Tracheal epithelial cell (primary cell): ENCODE results near the gene ICE2. TPM values are rescaled to one million over a fixed set of nuclear protein-coding genes. Genes with fewer than 3 reads are reported as not detected.

Experiments
- total RNA-seq: library from RNA; depleted of rRNA; stranded (reverse); fragments of >200 nt; gene quantifications from 2 replicates; pipeline ENCODE4 v1.2.1, GENCODE V29; 2014

ICE2 gene
- total RNA-seq, result 11.1 and 23.0 TPM in 2 replicates

GRCh38 chr15:60478566-60479360 is at the start of gene ICE2:
Gene ICE2 (minus strand): TSS chr15:60479142. CDS start chr15:60477977, 1,165 bp downstream.

GRCh38 chr15:60397772-60398445 is 81.0 kb downstream of the ICE2 start, which contains the start of gene ANXA2:
Gene ANXA2 (minus strand): TSS chr15:60397986. CDS start chr15:60386075, 11,911 bp downstream.

Other genes starting within 250 kb of the ICE2 start
- 4,490 and 4,964 TPM in 2 replicates for gene ANXA2, start 81.2 kb downstream of the ICE2 start, total RNA-seq